HCT116 (cell line): ENCODE measurements around the gene TSPAN8. TPM values are rescaled to one million over a fixed set of nuclear protein-coding genes. Genes with fewer than 3 reads are reported as not detected.

Experiments
- ATAC-seq: fragments of 200-7000 bp; cut with Tn5 transposase; 2 replicates; pipeline ENCODE4 v1.9.1; 2020; ENCODE audit warnings: mild to moderate bottlenecking, moderate library complexity
- BruUV-seq: library from RNA; stranded (reverse); fragments of 400-500 nt; replicated peaks from 2 replicates; lab custom pipeline; 2021; lab: Mats Ljungman, UMichigan
- CTCF ChIA-PET: fragments of 300-600 bp; sonication (Branson Sonifier 250); formaldehyde crosslinking; loops from one replicate; lab custom pipeline; 2021; ENCODE audit warnings: antibody characterized with exemption; lab: Charles Lee
- POLR2A ChIA-PET: fragments of 300-600, 350-600 bp; sonication (Branson Sonifier 250); formaldehyde crosslinking; loops from one replicate; lab custom pipeline; 2021; ENCODE audit warnings: antibody characterized with exemption; lab: Charles Lee
- RAD21 ChIA-PET, 2 experiments: fragments of 300-600 bp; sonication (Branson Sonifier 250); formaldehyde crosslinking; loops; one replicate each; lab custom pipeline; 2023; ENCODE audit warnings: low total read pairs in 2 of 2; ENCODE audit not compliant: uncharacterized antibody in 2 of 2, unreplicated experiment in 2 of 2, low non-redundant PET in 1 of 2; lab: Charles Lee
- DNase-seq: peaks from one replicate; pipeline ENCODE4 v3.0.0-alpha.2; 2010; ENCODE audit warnings: low read depth, low spot score
- H2AFZ ChIP-seq: fragments of 200-600 bp; shearing (Covaris generic), sonication (generic); 2 replicates; pipeline ENCODE4 v1.6.1; 2017; ENCODE audit warnings: low read depth, mixed run types, mixed read lengths, antibody characterized with exemption, low read length; ENCODE audit not compliant: poor library complexity, severe bottlenecking
- H3K27ac ChIP-seq: 2 replicates; pipeline ENCODE4 v1.5.1; 2012; ENCODE audit warnings: low read depth, low read length
- H3K27me3 ChIP-seq: fragments of 200-600 bp; sonication (generic); 2 replicates; pipeline ENCODE4 v1.6.1; 2016; ENCODE audit warnings: mixed run types, low read length, mixed read lengths; ENCODE audit not compliant: insufficient read depth
- H3K36me3 ChIP-seq, 2 experiments: fragments of 200-500 bp in 1 of 2; fragments of 200-600 bp in 1 of 2; sonication (Bioruptor generic) in 1 of 2; sonication (generic) in 1 of 2; 2 replicates each; pipeline versions ENCODE4 v1.5.1 to v1.6.1; 2014 to 2016; ENCODE audit warnings: low read length in 2 of 2, inconsistent platforms in 1 of 2, mixed read lengths in 1 of 2, mixed run types in 1 of 2; ENCODE audit not compliant: insufficient read depth in 2 of 2, control insufficient read depth in 1 of 2
- H3K4me1 ChIP-seq, 2 experiments: fragments of 200-600 bp in 1 of 2; sonication (generic) in 1 of 2; 2 replicates each; pipeline versions ENCODE4 v1.5.1 to v1.6.1; 2012 to 2017; ENCODE audit warnings: low read length in 2 of 2, inconsistent platforms in 1 of 2, mild to moderate bottlenecking in 1 of 2, mixed read lengths in 1 of 2, mixed run types in 1 of 2, moderate library complexity in 1 of 2; ENCODE audit not compliant: insufficient read depth in 2 of 2, control insufficient read depth in 1 of 2
- H3K4me2 ChIP-seq: fragments of 200-600 bp; sonication (generic); 2 replicates; pipeline ENCODE4 v1.6.1; 2017; ENCODE audit warnings: mixed run types, low read length, mixed read lengths
- H3K4me3 ChIP-seq, 2 experiments: fragments of 200-600 bp in 1 of 2; sonication (generic) in 1 of 2; replicated peaks in 1 of 2; 2 replicates each; pipeline ENCODE4 v1.5.1; 2011 to 2016; ENCODE audit warnings: low read length in 2 of 2, control low read depth in 1 of 2, low read depth in 1 of 2, mild to moderate bottlenecking in 1 of 2, mixed read lengths in 1 of 2, mixed run types in 1 of 2
- H3K79me2 ChIP-seq: fragments of 200-600 bp; sonication (generic); 2 replicates; pipeline ENCODE4 v1.6.1; 2017; ENCODE audit warnings: mild to moderate bottlenecking, mixed run types, low read length, moderate library complexity, mixed read lengths; ENCODE audit not compliant: insufficient read depth
- H3K9ac ChIP-seq: fragments of 200-600 bp; sonication (generic); 2 replicates; pipeline ENCODE4 v1.6.1; 2016; ENCODE audit warnings: low read length, mixed read lengths
- H3K9me2 ChIP-seq: fragments of 200-600 bp; sonication (generic), shearing (Covaris generic); 2 replicates; pipeline ENCODE4 v1.6.1; 2017; ENCODE audit warnings: mixed run types, mild to moderate bottlenecking, moderate library complexity; ENCODE audit not compliant: insufficient read depth
- H3K9me3 ChIP-seq, 2 experiments: fragments of 200-500 bp in 1 of 2; fragments of 200-600 bp in 1 of 2; sonication (Bioruptor generic) in 1 of 2; sonication (generic) in 1 of 2; 2 replicates each; pipeline ENCODE4 v1.6.1; 2014 to 2017; ENCODE audit warnings: low read length in 2 of 2, mixed read lengths in 2 of 2, inconsistent platforms in 1 of 2, low read depth in 1 of 2, mild to moderate bottlenecking in 1 of 2, mixed run types in 1 of 2, moderate library complexity in 1 of 2; ENCODE audit not compliant: control insufficient read depth in 1 of 2, insufficient read depth in 1 of 2
- H4K20me1 ChIP-seq: fragments of 200-600 bp; sonication (generic), shearing (Covaris generic); 2 replicates; pipeline ENCODE4 v1.6.1; 2017; ENCODE audit warnings: mixed run types, mild to moderate bottlenecking, moderate library complexity; ENCODE audit not compliant: insufficient read depth
- CBX3 ChIP-seq: IDR thresholded peaks from 2 replicates; pipeline ENCODE4 v1.6.1; 2012; ENCODE audit warnings: low read depth
- EGR1 ChIP-seq: IDR thresholded peaks from 2 replicates; pipeline ENCODE4 v1.6.1; 2012; ENCODE audit warnings: low read depth
- ELF1 ChIP-seq: IDR thresholded peaks from 2 replicates; pipeline ENCODE4 v1.6.1; 2012; ENCODE audit warnings: low read depth, borderline replicate concordance
- EZH2 ChIP-seq: fragments of 200-600 bp; sonication (generic); IDR thresholded peaks from 2 replicates; pipeline ENCODE4 v1.6.1; 2017; ENCODE audit warnings: antibody characterized with exemption, mixed run types
- POLR2A ChIP-seq: IDR thresholded peaks from 2 replicates; pipeline ENCODE4 v1.7.0; 2011; ENCODE audit warnings: borderline replicate concordance; ENCODE audit not compliant: insufficient read depth, insufficient read length; ENCODE audit errors: extremely low read depth
- RAD21 ChIP-seq: IDR thresholded peaks from 2 replicates; pipeline ENCODE4 v1.6.1; 2012; ENCODE audit warnings: low read depth, mild to moderate bottlenecking
- SIN3A ChIP-seq: IDR thresholded peaks from 2 replicates; pipeline ENCODE4 v1.6.1; 2012; ENCODE audit warnings: low read depth
- SP1 ChIP-seq: IDR thresholded peaks from 2 replicates; pipeline ENCODE4 v1.6.1; 2012; ENCODE audit warnings: low read depth
- TCF7L2 ChIP-seq: IDR thresholded peaks from 2 replicates; pipeline ENCODE4 v1.7.0; 2011; ENCODE audit warnings: borderline replicate concordance, inconsistent platforms; ENCODE audit not compliant: insufficient read depth, insufficient read length; ENCODE audit errors: extremely low read depth
- ZFX ChIP-seq: fragments of 450-650 bp; IDR thresholded peaks from 2 replicates; pipeline ENCODE4 v1.6.1; 2017
- ZNF274 ChIP-seq: fragments of 200-500 bp; sonication (Bioruptor generic); IDR thresholded peaks from 2 replicates; pipeline ENCODE4 v1.6.1; 2014; ENCODE audit warnings: mild to moderate bottlenecking, low read depth, low read length, inconsistent platforms
- intact Hi-C: fragments of 100-400 bp; cut with micrococcal nuclease; formaldehyde crosslinking; loops from 2 replicates; pipeline ENCODE4 v1.10.0; 2022
- total RNA-seq: library from RNA; stranded (reverse); gene quantifications from one replicate; pipeline ENCODE4 v1.2.1, GENCODE V29; 2021; ENCODE audit not compliant: unreplicated experiment
- TF ChIP-seq, protein P1 (sequence below): IDR thresholded peaks from 2 replicates; pipeline ENCODE4 v1.6.1; 2011; ENCODE audit warnings: mild to moderate bottlenecking, low read length, moderate library complexity; ENCODE audit not compliant: insufficient replicate concordance; ENCODE audit errors: extremely low read depth
- TF ChIP-seq, protein P2 (sequence below): IDR thresholded peaks from 2 replicates; pipeline ENCODE4 v1.6.1; 2012; ENCODE audit warnings: low read depth
- TF ChIP-seq, protein P3 (sequence below), 3 experiments: fragments of 200-600 bp in 1 of 3; sonication (generic) in 1 of 3; IDR thresholded peaks in 2 of 3; conservative IDR thresholded peaks in 1 of 3; 2 replicates each; pipeline ENCODE4 v1.5.1; 2012 to 2017; ENCODE audit warnings: low read depth in 2 of 3, low read length in 2 of 3, antibody characterized with exemption in 1 of 3, borderline replicate concordance in 1 of 3, control low read depth in 1 of 3, mild to moderate bottlenecking in 1 of 3, mixed read lengths in 1 of 3, mixed run types in 1 of 3, moderate library complexity in 1 of 3; ENCODE audit not compliant: insufficient read depth in 1 of 3
- TF ChIP-seq, protein P4 (sequence below): IDR thresholded peaks from 2 replicates; pipeline ENCODE4 v1.6.1; 2012

The TSPAN8 gene
- total RNA-seq, 1 experiment from 2014 or later = 0.76 TPM

DNA sequence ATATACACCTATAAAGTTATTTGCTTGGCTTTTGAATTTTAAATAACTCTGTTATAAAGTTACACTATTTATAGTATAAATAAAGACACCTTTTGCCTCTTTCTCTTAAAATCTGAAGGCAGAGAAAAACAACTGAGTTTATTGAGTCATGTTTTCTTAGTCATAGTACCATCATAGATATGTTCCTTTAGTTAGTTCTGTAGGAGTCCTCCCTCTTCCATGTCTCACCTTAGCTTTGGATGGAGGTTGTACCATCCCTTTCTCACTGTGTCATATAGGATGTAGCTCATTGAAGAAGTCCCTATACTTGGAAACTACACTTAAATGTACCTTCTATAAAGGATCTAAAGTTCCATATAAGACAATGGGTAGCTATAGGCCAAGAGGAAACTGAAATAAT, 39.7 kb upstream of the TSPAN8 start:
- TF ChIP-seq, protein P1, sequence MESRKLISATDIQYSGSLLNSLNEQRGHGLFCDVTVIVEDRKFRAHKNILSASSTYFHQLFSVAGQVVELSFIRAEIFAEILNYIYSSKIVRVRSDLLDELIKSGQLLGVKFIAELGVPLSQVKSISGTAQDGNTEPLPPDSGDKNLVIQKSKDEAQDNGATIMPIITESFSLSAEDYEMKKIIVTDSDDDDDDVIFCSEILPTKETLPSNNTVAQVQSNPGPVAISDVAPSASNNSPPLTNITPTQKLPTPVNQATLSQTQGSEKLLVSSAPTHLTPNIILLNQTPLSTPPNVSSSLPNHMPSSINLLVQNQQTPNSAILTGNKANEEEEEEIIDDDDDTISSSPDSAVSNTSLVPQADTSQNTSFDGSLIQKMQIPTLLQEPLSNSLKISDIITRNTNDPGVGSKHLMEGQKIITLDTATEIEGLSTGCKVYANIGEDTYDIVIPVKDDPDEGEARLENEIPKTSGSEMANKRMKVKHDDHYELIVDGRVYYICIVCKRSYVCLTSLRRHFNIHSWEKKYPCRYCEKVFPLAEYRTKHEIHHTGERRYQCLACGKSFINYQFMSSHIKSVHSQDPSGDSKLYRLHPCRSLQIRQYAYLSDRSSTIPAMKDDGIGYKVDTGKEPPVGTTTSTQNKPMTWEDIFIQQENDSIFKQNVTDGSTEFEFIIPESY = no peak
- no peak for TF ChIP-seq ELF1
- TF ChIP-seq, protein P2, sequence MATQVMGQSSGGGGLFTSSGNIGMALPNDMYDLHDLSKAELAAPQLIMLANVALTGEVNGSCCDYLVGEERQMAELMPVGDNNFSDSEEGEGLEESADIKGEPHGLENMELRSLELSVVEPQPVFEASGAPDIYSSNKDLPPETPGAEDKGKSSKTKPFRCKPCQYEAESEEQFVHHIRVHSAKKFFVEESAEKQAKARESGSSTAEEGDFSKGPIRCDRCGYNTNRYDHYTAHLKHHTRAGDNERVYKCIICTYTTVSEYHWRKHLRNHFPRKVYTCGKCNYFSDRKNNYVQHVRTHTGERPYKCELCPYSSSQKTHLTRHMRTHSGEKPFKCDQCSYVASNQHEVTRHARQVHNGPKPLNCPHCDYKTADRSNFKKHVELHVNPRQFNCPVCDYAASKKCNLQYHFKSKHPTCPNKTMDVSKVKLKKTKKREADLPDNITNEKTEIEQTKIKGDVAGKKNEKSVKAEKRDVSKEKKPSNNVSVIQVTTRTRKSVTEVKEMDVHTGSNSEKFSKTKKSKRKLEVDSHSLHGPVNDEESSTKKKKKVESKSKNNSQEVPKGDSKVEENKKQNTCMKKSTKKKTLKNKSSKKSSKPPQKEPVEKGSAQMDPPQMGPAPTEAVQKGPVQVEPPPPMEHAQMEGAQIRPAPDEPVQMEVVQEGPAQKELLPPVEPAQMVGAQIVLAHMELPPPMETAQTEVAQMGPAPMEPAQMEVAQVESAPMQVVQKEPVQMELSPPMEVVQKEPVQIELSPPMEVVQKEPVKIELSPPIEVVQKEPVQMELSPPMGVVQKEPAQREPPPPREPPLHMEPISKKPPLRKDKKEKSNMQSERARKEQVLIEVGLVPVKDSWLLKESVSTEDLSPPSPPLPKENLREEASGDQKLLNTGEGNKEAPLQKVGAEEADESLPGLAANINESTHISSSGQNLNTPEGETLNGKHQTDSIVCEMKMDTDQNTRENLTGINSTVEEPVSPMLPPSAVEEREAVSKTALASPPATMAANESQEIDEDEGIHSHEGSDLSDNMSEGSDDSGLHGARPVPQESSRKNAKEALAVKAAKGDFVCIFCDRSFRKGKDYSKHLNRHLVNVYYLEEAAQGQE = no peak
- TF ChIP-seq EZH2 = no peak
- no peak for TF ChIP-seq CBX3
- no peak for TF ChIP-seq ZNF274
- TF ChIP-seq SIN3A = no peak
- TF ChIP-seq, protein P3, sequence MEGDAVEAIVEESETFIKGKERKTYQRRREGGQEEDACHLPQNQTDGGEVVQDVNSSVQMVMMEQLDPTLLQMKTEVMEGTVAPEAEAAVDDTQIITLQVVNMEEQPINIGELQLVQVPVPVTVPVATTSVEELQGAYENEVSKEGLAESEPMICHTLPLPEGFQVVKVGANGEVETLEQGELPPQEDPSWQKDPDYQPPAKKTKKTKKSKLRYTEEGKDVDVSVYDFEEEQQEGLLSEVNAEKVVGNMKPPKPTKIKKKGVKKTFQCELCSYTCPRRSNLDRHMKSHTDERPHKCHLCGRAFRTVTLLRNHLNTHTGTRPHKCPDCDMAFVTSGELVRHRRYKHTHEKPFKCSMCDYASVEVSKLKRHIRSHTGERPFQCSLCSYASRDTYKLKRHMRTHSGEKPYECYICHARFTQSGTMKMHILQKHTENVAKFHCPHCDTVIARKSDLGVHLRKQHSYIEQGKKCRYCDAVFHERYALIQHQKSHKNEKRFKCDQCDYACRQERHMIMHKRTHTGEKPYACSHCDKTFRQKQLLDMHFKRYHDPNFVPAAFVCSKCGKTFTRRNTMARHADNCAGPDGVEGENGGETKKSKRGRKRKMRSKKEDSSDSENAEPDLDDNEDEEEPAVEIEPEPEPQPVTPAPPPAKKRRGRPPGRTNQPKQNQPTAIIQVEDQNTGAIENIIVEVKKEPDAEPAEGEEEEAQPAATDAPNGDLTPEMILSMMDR (IDR thresholded peaks at IDR 0.05 in 2 of 3, conservative IDR thresholded peaks at IDR 0.05 in 1 of 3; ENCODE audit: borderline replicate concordance in 1 of 3, insufficient read depth in 1 of 3, low read depth in 2 of 3, low read length in 2 of 3) = no peak
- TF ChIP-seq, protein P4, sequence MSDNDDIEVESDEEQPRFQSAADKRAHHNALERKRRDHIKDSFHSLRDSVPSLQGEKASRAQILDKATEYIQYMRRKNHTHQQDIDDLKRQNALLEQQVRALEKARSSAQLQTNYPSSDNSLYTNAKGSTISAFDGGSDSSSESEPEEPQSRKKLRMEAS = no peak
- no peak for TF ChIP-seq SP1
- TF ChIP-seq TCF7L2 = no peak
- TF ChIP-seq RAD21 = no peak
- TF ChIP-seq EGR1 = no peak
- no peak for TF ChIP-seq ZFX
- no peak for TF ChIP-seq POLR2A
- Histone ChIP-seq H3K4me2 (no peak overlapping the region), H4K20me1 (no peaks in the 10 kb centered on the region), H3K36me3 (no peaks in the 10 kb centered on the region), H3K4me1 (no peaks in the 10 kb centered on the region), H3K9me2 (no peaks in the 10 kb centered on the region), H3K79me2 (no peaks in the 10 kb centered on the region), H3K27ac (no peak overlapping the region), H3K4me3 (no peak overlapping the region), H2AFZ (no peak overlapping the region), H3K9me3 (no peaks in the 10 kb centered on the region), H3K9ac (no peak overlapping the region), H3K27me3 (no peaks in the 10 kb centered on the region)
- intact Hi-C loops = no loop called here
- no peak for DNase-seq
- BruUV-seq = no TSS peak
- ChIA-PET POLR2A (no interaction called here), CTCF (no interaction called here), RAD21 (no interaction called here)
- no peak for ATAC-seq
